Activated T-cell treated with anti-CD3 and anti-CD28 coated beads for 48 hours (primary cell): ENCODE measurements around the gene KXD1.

Source experiments
- DNase-seq: peaks from one replicate; pipeline ENCODE4 v3.0.0-alpha.2; 2020; ENCODE audit warnings: low read depth

KXD1 gene

DNA sequence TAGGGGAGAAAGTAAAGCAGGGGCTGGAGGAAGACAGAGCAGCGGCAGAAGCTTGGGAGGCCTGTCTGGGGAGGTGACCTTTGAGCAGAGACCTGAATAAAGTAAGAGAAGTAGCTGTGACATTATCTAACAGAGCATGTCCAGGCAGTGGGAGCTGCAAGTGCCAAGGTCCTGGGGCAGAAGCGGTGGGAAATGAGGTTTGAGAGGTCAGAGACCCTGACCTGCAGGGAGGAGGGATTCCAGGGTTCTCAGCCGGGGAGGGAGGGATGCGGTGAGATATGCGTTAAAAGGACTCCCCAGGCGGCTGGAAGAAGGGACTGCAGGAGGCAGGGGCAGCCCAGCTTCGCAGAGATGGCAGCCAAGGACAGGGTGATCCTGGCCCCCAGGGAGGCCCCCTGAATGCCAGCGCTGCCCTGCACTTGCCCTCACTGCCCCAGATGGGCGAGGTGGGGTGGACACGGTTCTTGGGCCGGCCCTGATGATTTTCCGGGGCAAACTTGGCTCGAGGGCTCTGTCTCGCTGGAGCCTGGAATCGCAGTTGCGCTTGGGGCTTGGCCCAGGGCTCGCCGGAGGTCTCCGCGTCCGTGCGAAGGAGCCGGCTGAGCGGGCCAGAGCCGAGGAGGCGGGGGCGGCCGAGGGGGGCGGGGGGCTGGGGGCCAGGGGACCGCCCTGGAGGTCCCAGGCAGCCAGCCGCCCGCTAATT lies 45.7 kb downstream of the KXD1 start:
- DNase-seq = no peak

DNA sequence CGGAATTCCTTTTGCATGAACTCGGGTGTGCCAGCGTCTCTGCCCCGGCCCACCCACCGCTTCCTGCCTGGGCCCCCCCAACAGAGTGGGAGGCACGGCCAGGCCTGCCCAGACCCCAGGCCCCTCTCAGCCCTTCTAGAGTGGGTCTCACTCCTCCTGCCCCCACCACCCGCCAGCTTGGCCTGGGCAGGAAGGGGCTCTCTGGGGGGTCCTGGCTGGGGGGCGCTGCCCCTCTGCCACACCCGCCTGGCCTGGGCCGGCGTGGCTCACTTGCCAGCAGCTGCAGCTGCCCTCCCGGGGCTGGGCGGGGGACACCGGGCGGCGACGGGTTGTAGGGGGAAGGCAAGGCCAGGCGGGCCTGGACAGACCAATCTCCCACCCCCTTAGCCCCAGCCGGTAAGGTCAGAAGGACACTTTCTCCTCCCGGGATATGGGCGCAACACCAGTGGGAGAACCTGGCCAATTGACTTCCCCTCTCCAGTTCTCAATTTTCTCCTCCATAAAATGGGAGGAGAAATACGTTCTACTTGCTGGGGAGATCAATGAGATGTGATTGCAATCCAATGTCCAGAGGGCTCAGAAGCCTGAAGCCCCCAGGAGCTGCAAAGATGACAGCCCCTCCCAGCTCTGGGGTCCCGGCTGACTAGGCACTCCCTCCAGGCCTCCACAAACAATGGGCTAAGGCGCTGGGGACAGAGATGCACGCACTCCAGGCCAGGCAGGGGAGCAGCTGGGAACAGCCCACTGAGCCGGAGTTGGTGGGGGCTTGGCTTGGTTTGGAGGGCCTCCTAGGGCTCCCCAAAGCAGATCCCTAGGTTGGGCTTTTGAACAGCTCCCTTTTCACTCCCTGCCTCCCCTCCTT lies 46.5 kb downstream of the KXD1 start:
- no peak for DNase-seq

DNA sequence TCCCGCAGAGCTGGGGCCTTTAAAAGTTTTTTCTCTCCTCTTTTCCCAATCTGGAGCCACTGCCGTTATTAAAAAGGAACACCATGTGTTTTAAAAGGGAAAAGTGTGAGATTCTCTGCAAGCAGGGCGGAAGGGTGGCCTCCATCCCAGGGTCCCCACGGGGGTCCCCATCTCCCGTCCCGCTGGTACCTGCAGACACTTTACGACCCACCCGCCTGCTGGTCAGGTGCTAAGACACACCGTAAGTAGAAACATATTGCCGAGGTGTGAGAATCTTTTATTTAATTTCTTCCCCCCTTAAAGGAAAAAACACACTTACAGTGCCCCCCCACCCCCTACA lies 47.1 kb downstream of the KXD1 start:
- no peak for DNase-seq

DNA sequence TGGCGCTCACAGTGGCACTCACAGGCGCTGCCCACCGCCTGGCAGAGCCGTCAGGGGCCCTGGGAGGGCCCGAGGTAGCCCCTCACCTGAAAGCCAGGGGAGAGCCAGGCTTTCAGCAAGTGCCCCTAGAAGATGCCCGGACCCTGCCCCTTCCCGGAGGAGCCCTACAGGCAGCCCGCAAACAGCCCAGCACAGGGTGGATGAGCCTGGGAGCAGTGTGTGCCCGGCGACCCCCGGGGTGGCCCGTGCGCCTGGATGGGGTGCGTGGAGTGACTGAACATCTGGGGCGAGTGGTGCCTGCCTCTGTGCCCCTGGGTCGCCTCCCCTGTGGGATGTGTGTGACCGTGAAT lies 47.5 kb downstream of the KXD1 start:
- no peak for DNase-seq

DNA sequence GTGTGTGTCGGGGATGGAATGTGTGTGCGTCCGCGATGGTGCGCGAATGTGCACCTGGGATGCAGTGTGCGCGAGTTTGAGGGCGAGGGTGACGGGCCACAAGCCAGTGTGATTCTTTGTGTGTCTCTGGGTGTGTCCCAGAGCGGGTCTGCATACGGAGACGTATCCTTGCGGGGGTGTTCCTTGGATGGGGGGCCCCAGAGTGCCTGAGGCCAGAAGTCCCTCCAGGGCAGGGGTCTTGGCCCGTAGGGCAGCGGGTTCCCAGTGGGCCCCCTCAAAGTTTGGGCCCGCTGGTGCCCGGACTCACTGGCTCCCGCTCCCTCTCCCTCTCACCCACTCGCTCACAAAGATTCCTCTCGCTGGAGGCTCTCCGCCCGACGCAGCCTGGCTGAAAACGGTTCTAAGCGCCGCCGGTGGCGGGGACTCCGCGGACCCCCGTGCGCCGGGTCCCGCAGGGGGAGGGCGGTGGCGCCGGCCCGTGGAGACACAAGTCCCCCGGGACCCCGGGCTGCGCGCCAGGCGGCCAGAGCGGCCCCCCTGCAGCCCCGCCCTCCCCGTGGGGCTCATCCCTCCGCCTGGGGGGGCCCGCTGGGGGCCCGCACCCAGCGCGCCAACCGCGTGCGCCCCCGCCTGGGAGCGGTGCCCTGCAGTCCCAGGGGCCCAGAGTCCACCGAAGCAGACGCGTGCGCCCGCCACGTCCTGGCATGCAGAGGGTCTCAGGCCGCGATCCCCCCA lies 48.0 kb downstream of the KXD1 start:
- no peak for DNase-seq

DNA sequence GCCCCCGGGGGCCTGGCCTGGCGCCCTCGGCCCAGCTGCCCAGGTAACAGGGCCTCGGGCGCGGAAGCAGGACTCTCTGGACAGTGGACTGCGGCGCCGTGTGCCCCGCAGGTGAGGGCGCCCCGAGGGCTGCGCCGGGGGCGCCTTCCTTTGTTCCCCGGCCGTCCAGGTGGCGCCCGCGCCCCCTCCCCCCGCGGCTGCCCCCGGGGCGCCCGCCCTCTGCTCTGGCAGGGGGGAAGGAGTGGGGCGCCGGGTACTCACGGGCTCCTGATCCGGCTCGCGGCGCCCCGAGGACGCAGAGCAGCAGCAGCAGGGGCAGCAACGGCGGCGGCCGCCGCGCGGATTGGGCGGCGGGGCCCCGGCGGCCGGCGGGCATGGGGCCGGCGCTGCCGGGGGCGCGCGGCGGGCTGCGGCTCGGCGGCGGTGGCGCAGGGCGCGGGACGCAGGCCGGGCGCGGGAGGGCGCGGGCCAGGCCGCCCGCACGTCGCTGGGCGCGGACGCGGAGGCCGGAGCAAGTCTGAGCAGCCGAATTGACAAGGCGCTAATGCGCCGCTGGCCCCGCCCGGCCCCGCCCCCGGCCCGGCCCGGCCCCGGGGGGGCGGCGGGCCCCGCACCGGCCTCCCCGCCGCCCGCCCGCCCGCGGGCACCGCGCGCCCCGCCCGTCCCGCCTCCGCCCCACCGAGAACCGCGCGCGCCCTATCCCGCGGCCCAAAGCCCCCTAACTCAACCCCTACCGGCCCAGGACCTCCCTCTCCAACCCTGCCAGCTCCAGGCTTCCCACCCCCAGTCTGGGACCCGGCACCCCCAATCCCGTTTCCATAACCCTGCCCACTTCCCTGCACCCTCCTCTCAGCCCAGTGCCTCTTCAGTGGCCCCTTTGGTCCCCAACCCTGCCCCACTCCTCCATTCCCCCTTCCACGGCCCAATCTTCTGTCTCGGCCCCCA lies 48.9 kb downstream of the KXD1 start, which contains the start of gene CRLF1:
CRLF1 (minus strand) TSS at position 519 of the 945 bp plus-strand sequence; CDS start at position 376, 143 bp downstream.
- no peak for DNase-seq

DNA sequence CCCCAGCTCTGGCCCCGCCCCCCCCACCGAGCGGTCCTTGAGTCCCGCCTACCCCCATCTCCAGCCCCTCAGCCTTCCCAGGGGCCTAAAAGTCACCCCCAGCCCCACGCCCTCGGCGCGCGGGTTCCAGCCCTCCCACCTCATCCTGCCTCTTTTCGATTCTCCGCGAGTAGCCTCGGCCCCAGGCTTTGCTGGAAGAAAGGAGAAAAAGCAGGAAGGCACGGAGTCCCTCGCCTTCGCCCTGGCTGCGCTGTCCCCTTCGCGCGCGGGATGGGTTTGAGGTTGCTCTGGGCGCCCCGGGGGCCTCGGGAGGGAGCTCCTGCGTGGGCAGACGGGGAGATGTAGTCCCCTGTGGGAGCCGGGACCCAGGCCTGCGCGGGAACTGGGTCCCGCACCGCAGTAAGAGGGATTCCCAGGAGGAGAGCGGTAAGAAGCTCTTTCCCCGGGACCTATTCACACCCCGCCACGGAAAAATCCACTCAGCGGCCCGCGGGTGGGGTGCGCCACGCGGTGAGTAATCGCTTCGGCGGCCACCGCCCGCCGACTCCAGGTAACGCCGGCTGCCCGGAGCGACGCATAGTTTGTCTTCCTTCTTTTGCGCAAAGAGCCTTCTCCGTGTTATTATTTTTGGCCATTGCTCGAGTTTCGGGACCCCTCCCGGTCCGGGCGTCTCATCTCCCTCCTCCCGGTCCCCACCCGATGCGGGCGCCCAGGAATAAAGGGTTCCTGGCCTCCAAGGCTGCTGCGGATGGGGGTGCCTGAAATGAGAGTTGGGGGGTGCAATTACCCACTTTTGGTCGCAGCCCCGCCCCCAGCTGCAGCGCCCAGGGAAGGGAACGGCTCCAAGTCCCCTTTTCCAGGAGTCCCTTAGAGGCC lies 49.8 kb downstream of the KXD1 start:
- no peak for DNase-seq

DNA sequence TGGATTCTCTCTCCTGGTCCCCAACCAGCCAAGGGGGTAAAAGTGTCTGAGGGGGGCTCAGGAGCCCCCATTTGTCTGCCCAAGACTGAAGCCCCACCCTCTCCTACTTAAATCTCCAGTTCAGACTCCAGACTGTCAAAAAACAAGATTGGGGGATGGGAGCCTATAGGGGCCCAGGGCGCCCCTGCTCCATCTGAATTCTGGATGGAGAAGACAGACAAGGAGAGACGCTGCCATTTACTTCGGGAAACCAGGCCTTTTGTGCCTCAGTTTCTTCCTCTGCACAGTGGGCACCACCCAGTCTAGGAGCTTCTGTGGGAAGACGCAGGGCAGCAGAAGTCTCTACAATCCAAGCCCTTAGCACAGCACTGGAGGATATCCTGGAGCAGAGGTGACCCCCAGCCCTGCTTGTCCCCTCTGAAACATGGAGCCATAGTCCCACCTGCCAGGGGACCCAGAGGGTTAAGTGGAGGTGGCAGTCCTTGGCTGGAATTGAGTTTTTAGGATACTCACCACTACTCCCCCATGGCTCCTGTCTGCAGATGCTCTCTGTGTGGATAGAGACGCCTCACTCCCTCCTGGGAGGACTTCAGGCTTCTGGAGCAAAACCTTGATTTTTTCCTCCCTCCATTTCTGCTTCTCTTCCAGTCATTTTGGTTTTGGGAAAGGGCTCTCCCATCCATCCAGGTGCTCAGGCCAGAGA lies 50.6 kb downstream of the KXD1 start:
- DNase-seq = no peak

DNA sequence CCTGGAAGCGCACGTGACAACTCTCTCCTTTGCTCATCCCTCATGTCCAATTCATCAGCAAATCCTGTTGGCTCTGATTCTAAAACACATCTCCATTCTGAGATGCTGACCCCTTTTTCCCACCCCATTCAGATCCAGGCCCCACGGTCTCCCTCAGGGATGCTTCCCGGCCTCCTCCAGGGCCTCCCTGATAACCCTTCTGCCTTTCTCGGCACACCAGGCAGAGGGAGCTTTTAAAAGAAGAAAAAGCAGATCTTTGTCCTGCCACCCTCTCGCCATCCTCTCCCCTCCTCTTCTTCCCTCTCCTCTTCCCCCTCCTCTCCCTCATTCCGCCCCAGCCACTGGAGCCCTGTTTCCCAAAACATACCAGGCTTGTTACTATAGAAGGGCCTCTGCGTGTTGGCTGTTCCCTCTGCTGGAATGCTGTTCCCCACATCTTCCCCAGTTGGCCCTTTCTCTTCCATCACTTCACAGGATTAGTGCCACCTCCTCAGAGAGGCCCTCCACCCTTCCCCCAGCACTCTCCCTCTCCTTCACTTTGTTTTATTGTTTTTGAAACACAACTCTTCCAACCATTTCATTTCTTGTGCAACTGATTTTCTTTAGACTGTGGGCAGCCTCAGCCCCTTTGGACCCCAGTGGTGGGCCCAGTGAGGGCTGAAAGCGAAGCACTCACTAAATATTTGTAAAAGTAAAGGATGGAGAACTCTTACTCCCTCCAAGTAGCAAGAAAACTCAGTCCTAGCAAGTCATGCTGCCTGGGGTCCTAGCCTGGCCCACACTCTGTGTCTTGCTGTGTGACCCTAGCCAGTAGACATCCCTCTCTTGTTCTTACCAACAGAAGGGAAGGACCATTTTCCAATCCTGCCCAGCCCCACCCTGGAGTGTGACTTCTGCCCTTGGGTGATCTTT lies 51.4 kb downstream of the KXD1 start:
- DNase-seq = no peak

DNA sequence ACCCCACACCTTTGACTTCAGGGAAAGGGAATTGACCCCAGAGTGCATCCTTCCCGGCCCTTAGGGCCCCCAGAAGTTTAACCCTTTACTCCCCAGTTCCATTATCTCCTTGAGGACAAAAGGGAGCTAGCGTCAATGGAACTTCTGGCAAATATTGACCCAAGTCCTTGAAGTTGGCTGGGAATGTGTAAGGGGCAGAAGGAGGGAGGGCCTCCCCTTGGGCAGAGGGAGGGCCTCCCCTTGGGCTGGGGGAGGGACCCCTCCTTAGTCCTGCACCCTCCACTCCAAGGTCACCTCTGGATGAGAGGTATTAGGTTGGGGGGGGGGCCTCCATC lies 52.0 kb downstream of the KXD1 start:
- DNase-seq = no peak

DNA sequence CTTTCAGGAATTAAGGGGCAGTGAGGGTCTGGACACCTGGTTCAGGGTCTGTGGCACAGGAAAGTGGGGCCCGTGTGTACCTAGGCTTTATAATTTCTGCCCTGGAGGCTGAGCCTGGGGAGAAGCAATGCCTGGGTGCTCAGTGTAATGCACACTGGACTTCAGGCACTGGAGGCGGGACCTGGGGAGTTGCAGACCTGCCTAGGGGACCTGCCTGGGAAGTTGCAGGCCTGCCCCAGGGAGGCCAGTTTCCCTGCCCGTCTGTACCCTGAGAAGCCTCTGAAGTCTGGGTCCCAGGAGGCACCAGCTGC lies 52.5 kb downstream of the KXD1 start:
- DNase-seq = no peak

DNA sequence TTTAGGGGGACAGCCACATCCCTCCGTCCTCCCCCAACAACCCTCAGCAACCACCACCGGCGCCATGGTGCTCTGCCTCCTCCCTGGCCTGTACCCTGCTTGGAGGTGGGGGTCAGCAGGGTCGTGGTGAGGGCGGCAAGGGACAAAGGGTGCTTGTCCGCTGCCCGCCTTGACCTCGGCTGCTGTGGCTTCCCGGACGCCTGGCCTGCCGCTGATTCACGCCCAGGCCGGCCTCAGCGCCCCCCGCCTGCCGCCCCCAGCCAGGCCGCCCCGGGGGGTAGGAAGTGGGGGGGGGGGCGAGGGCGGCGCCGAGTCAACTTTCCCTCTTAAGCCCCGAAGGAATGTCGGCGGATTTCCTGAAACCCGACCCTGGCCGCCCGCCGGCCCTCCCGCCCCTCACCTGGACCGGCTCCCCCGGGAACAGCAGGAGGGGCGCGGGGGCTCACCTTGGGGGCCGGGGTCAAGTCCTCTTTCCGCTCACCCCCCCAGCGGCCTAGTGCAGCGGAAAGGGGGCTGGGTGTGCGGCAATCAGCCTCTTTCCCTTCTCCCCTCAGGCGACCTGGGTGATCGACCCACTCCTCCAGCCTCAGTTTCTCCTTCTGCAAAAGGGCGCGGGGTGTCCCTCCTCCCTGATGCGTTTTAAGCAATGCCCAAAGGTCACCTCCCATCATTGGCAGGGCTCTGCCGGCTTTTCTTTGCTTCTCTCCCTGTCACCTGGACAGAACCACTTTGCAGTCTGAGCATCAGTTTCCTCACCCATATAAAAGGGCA lies 53.1 kb downstream of the KXD1 start:
- no peak for DNase-seq

DNA sequence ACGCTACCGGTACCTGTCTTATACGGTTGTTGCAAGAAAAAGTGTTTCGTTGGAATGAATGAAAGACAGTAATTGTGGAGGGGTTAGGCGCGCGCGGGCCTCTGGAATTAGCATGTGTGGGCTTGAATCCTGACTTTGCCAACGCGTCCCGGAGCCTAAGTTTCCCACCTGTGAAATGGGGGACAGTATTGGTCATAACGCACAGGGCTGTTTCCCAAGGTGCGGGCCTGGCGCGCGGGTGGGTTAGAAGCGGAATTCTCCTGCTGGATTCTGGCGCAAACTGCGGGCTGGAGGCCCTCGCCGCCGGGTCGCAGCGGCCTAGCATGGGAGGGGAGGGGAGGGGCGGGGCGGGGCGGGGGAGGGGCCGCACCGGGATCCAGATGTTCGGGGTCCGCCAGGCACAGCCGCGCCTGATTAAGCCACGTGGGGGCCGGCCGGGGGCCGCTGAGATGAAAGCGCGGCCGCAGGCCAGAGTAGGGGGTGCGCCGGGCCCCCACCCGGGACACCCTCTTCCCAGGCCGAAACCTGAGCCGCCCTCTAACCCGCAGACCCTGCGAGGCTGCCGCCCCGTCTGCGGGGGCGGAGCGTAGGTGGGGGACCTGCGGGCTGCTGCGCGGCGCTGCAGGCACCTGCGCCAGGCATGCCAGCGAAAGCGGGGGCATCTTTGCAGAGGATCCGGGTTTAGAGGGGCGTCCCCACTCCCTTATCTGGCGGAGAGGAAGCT lies 53.8 kb downstream of the KXD1 start:
- DNase-seq = no peak

DNA sequence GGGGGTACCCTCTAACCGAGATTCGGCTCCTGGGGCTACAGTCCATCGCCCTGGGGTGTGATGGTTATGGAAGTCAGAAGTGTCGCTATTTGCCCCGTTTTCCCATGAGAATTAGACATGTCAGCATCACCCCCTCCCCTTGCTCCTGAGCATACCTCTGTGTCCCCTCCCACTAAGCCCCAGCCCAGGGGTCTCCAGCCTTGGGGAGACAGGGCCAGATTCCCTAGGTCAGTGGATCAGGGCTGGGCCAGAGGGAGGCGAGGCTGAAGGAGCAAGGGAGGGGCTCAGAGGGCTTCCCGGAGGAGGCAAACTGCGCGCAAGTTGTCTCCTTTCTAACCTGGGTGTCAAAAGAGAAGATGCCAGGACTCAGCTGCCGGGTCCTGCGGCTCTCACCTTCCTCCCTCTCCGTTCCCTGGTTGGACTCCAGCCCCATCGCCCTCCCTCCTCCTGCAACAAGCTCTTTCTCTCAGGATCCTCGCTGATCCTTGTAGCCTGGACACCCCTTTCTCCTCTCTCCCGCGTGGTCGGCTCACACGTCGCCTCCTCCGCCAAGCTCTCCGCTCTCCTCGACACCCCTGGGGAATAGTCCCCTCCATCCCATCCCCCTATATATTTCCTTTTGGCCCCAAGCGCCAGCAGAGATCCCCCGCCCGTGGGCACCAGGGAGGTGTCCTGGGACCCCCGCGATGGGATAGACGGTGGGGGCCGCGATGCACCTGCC lies 54.5 kb downstream of the KXD1 start:
- no peak for DNase-seq

DNA sequence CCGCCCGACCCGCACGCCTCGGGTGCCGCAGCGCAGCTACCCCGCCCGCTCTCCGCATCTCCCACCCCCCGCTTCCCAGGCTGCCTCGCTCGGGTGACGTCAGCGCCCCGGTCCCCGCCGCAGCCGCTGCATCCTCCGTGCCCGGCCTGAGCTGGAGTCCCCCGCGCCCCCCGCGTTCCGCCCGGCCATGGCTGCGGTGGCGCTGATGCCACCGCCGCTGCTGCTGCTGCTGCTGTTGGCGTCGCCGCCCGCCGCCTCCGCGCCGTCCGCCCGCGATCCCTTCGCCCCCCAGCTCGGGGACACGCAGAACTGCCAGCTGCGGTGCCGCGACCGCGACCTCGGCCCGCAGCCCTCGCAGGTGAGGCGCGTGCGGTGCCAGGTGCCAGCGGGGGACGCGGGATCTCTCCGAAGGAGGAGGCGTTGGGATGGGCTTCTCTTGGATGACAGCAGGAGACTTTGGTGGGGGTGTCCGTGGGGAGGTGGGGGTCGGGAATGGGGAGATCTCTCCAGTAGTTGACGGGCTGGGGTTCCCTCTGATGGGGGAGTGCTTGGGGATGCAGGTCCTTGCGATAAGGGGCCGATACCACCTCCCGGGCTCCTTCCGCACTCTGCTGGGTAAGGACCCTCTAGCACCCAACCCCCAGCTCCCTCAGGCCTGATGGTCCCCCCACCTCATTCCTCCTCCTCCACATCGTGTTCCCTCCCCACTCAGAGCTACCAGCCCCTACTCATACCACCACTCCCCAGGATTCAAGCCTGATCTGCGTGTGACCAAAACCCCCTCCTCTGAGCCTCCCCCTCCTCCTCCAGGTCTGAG lies 55.3 kb downstream of the KXD1 start, which contains the start of gene TMEM59L:
TMEM59L (plus strand) TSS at position 99 of the 817 bp plus-strand sequence; CDS start at position 188, 89 bp downstream.
- no peak for DNase-seq

DNA sequence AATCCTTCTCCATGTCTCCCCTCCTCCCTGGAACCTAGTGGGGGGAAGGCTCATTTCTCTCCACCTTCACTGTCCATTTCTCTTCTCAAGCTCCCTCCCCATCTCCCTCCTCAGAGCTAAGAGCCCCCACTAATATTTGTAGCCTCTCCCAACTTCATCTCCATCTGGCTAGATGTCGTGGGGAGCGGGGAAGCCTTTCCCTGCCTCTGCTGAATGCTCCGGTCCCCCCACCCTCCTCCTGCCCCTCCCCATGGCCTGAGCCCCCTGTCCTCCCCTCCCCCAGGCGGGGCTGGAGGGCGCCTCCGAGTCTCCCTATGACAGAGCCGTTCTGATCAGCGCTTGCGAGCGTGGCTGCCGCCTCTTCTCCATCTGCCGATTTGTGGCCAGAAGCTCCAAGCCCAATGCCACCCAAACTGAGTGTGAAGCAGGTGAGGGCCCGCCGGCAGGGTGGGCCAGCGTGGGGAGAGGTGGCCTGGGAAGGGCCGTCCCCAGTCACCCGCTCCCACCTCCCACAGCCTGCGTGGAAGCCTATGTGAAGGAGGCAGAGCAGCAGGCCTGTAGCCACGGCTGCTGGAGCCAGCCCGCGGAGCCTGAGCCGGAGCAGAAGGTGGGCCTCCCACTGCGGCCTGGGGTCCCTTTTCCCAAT lies 56.0 kb downstream of the KXD1 start:
- DNase-seq = no peak
